ENCODE data around the gene TIMM21. TPM values are rescaled to one million over a fixed set of nuclear protein-coding genes. Genes with fewer than 3 reads are reported as not detected.

The TIMM21 gene
- total and polyA plus RNA-seq, 8 donors, result 22.1 to 54.3 (median 45.9) TPM

- Histone ChIP-seq H3K27me3 (peaks cover 0 to 21% of the 10 kb centered on the region in 2 donors), H3K36me3 (no peaks in the 10 kb centered on the region), H3K9me3 (no peaks in the 10 kb centered on the region), H3K27ac (no peak overlapping the region), H3K4me1 (no peaks in the 10 kb centered on the region), H3K4me3 (no peak overlapping the region)
- ATAC-seq, result no peak
- TF ChIP-seq CTCF (IDR thresholded peaks at IDR 0.05), result no peak
- intact Hi-C loops (cut with DNase I), result no loop called here
- no peak for DNase-seq
Measured at GRCh38 chr18:74173434-74173750, 25.1 kb downstream of the TIMM21 start.

- ATAC-seq, result no peak
- H3K36me3 ChIP-seq, result no peaks in the 10 kb centered on the region
- H3K9me3 ChIP-seq, result no peaks in the 10 kb centered on the region
- no peak overlapping the region for H3K4me3 ChIP-seq
- H3K27ac ChIP-seq, result no peak overlapping the region
- DNase-seq, result no peak
- no peaks in the 10 kb centered on the region for H3K4me1 ChIP-seq
- TF ChIP-seq CTCF (IDR thresholded peaks at IDR 0.05), result no peak
- intact Hi-C loops (cut with DNase I), result no loop called here
- peaks cover 0 to 21% of the 10 kb centered on the region in 2 donors for H3K27me3 ChIP-seq
Measured at GRCh38 chr18:74175658-74176057, 27.3 kb downstream of the TIMM21 start.

DNA sequence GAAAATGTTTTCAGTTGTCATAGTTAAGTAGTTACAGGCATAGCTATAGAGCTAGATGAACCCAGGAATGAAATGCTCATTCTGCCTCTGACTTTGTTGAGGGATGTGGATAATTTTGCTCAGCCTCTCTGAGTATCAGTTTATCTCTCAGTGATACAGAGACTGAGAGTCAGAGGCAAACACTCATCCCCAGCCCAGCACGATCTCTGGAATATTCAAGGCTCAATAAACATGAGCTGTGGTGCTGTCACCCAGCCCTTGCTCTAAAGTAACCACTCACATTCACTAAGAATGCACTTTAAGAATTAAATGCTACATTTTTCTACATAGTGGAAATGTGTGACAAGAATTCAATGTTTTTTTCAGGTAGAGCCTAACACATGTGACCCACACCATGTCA, 30.6 kb downstream of the TIMM21 start:
- H3K4me1 ChIP-seq, result no peaks in the 10 kb centered on the region
- intact Hi-C loops (cut with DNase I), result no loop called here
- no peak for TF ChIP-seq CTCF (IDR thresholded peaks at IDR 0.05)
- no peak overlapping the region for H3K27ac ChIP-seq
- DNase-seq (no peak), ATAC-seq (no peak)
- peaks cover 0 to 27% of the 10 kb centered on the region in 2 donors for H3K27me3 ChIP-seq
- no peaks in the 10 kb centered on the region for H3K36me3 ChIP-seq
- no peak overlapping the region for H3K4me3 ChIP-seq
- no peaks in the 10 kb centered on the region for H3K9me3 ChIP-seq

DNA sequence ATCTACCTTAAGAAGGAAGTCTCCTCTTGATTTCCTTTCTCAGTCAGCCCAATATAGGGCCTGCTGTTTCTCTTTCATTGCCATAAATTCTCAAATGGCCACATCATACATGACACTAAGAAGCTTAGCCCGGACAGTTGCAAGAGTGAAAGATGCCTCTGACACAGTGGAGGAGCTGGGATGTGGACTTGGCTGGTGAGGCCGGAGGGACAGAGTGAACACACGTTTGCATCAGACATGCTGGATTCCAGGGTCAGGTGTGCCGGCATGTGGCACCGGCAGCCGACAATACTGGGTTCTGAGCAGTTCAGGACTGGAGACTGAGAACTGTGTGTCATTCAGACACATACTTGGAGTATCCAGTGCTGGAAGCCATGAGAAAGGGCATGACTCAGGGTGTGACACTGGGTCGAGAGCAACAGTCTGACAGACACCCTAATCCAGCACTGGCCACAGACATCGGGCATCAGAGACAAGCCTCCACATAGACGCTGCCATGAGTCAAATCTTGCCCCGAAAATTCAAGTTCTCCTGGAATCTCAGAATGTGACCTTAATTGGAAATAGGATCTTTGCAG, 31.4 kb downstream of the TIMM21 start:
- intact Hi-C loops (cut with DNase I), result no loop called here
- no peaks in the 10 kb centered on the region for H3K4me1 ChIP-seq

GRCh38 chr18:74182335-74182734, 34.0 kb downstream of the TIMM21 start:
- DNase-seq (peak in 1 of 4 donors; percentile 60), ATAC-seq (no peak)
- intact Hi-C loops (cut with DNase I), result no loop called here
- H3K27me3 ChIP-seq, result peaks cover 0 to 16% of the 10 kb centered on the region in 2 donors
- no peak overlapping the region for H3K4me3 ChIP-seq
- H3K27ac ChIP-seq, result no peak overlapping the region
- no peaks in the 10 kb centered on the region for H3K9me3 ChIP-seq
- TF ChIP-seq CTCF (IDR thresholded peaks at IDR 0.05), result no peak
- no peaks in the 10 kb centered on the region for H3K4me1 ChIP-seq
- no peaks in the 10 kb centered on the region for H3K36me3 ChIP-seq

More for the DNA sequence above, 31.4 kb downstream of the TIMM21 start:
- no peak overlapping the region for H3K4me3 ChIP-seq
- H3K27ac ChIP-seq, result no peak overlapping the region
- TF ChIP-seq CTCF (IDR thresholded peaks at IDR 0.05), result no peak
- peaks cover 0 to 35% of the 10 kb centered on the region in 2 donors for H3K27me3 ChIP-seq
- ATAC-seq (peak; percentile 25), DNase-seq (no peak)
- no peaks in the 10 kb centered on the region for H3K9me3 ChIP-seq
- no peaks in the 10 kb centered on the region for H3K36me3 ChIP-seq
